NCI-H146 treated with DMSO at 0.1 percent for 48 hours (cell line): ENCODE measurements around the gene ANKRD9.

Experiments used
- DNase-seq: peaks from one replicate; lab custom pipeline; 2025; ENCODE audit not compliant: unreplicated experiment; lab: John Stamatoyannopoulos, UW

Gene ANKRD9

DNA sequence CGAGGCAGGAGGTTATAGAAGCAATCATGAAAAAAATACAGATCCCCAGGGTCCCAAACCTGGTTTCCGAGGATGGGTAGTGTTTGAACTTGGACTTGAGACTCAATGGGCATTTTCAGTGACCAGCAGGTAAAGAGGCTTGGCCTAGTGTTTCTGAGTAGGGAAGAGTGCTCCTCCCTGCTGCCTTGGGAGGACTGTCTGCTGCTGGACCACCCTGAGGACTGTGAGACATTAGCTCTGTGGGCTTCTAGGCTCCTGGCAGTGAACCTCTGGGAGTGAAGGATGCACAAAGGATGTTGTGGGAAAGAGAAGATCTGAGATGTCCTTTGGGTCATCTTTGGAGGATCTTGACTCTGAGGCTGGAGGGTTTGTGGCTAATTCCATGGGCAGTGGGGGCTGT is 30.5 kb downstream of the ANKRD9 start:
- DNase-seq: no peak

DNA sequence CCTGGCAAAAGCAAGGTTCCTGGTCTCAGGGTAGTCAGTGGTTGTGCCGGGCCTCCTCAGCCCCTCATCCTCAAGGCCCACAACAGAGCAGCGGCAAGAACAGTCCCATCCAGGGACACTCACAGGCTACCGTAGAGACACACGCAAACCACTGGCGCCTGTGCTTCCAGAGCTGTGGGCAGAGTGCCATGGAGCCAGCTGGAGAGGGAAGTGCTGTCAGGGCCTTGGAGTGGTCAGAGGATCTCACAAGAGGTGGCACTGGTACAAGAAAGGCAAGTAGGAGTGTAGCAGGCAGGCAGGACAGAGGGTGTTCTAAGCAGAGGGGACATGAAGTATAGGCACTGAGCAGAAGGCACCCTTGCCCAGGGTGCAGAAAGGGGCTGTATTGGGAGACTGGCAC is 34.6 kb downstream of the ANKRD9 start:
- no peak for DNase-seq

DNA sequence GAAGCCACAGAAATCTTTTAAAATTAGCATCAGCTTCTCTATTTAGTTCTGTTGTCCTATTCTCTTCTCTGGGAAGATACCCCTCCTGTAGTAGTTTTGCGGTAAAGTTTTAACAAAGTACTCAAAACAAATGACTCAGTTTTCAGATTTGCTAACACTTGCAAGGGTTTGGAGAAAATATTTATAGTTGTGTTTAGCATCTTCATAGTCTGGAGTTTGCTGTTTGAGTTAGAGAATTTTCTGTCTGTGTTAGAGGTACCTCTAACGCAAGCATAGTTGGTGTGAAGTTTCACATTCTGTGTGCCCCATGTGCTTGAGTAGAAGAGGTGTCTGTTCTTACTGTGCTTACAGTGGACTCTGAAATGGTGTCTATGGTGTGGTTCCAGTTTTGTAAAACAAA is 36.0 kb downstream of the ANKRD9 start:
- DNase-seq: no peak

DNA sequence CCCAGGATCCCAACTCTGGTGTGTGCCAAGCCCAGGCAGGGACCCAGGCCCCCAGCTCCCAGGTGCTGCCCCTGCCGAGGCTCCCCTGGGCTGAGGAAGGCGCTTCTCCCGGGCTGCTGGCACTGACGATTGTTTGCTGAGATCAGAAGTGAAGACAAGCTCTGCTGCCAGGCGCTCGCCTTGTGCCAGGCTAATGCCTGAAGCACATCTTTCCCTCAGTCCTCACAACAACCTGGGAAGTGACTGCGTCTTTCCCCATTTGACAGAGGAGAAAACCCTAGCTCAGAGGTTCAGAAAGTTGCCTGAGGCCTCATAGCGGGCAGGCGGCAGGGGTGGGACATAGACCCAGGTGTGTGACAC is 36.8 kb downstream of the ANKRD9 start:
- DNase-seq: no peak

DNA sequence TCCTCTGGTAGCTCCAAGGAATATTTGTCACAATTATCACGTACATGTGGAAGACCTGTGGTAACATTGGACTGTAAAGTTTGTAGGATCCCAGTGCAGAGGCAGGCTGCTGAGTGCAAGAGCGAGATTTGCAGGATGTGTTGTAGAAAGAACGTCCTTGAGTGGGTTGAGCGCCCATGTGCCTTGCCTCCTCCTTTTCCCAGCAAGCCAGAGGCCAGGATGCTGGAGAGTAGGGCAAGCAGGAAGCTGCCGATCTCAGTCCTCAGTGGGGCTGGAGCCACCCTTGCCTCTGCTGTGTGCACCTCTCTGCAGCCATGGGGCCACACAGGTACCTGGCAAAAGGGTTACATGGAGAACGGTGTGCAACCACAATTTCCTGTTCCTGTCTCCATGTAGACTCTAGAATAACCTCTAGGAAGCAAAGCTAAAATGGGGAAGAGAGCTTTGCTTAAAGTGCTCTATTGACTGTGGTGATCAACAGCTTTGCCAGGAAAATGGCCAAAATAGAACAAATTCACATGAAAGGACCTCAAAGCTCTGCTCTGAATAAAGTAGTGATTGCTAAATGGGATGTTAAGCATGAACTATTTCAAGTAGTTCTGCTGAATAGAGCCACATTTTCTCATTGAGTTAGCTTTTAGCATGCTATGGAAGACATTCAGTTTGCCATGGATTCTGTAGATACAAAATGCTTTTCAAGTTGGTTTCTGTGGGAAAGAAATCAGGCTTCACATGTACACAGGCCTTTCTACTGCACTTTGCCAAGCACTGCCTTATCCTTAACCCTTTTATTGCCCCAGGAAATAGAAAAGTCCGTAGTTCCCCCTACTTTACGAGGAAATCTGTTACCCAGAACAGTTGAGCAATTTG is 37.4 kb downstream of the ANKRD9 start:
- no peak for DNase-seq

DNA sequence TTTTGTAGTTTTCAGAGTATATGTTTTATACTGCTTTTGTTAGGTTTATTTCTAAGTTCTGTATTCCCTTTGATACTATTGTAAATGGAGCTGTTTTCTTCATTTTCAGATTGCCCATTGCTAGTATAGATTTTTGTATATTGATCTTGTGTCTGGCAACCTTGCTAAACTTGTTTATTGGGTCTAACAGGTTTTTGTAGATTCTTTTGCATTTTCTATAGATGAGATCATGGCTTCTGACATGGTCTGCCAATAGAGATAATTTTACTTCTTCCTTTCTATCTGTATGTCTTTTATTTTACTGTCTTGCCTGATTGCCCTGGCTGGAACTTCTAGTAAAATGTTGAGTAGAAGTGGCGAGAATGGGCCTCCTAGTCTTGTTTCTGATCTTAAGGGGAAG is 40.3 kb downstream of the ANKRD9 start:
- no peak for DNase-seq

DNA sequence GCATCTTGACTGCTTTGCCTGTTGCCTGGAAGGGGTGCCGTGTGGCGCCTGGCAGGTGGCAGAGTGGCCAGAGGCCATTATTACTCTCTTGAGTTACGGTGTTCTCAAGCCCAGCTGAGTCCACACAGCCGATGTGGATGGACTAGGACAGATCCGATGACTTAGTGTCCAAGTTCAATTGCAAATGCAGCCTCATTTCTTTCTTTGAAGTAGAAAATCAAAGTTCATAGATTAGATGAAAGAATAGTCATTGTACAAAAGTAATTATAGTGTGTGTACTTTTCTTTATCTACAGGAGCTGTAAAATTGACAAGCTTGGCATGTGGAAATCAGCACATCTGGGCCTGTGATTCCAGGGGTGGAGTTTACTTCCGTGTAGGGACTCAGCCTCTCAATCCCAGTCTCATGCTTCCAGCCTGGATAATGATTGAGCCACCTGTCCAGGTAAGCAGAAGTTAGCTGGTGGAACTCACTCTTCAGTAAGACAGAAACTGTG is 44.7 kb downstream of the ANKRD9 start:
- no peak for DNase-seq

DNA sequence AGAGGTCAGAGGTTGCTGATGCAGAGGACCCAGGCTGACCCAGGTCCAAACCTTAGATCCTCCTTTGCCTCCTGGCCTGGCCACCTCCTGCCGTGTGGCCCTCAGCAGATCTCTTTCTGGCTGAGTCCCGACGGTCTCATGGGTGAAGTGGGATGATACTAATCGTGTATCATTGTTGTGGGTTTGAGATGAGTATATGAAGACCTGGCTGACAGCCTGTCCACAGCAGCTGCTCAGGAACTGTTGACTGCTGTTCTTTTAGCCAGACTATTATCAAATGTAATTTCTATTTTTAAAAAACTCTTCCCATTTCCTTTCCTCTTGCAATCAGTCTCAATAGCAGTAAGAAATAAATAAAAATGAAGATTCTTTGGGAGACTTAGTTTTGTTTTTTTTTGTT is 45.6 kb downstream of the ANKRD9 start:
- DNase-seq: no peak

DNA sequence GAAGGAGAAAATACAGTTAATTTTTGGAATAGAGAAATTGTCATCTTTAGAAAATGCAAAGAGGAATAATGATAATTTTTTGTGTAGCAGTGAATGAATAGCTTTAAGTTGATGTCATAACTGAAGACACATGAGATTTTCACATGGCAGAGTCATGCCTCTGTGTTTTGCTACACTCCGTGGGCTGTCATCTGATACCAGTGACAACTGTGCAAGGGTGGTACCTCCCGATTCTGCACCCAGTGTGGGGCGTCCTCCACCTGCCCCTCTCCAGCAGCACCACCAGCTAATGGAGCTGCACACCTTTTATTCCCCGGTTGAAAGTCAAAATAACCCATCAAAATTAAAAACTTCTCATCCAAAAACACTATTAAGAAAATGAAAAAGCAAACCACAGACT is 47.2 kb downstream of the ANKRD9 start:
- no peak for DNase-seq

DNA sequence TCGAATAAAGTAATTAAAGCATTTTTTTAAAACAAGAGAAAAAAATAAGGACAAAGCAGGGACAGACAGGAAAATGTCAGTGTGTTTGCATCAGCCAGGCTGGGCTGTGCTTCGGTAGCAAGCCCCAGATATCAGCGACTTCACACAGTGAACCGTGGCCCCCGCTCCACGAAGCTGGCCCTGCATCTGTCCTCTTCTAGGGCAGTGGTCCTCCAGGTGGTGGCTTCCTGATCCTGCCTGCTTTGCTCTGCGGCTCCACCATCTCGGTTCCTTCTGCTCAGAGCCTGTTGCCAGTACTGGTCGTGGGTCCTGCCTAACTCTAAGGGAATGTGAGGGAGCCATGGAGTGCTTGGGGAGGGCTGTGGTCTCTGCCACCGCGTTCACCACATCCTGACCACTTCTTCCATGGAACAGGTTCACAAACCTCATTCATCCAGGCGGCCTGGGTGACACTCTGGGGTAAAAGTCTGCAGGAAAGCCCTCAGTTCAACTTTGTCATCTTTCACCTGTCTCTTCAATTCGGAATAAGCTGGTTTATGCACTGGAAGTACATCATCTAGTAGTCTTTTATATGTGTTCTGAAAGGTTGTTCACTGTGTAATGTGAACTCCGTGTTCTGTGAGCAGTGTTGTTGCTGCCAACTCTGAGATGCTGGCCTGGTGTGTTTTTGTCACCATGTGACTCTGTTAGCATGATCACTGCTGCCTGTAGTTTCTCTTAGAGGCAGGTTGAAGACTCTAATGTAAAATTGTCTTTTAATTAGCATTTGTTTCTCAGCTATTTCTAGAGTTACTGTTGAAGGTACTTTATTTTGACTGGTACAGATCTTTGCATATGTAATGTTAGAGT is 47.9 kb downstream of the ANKRD9 start:
- DNase-seq: no peak

DNA sequence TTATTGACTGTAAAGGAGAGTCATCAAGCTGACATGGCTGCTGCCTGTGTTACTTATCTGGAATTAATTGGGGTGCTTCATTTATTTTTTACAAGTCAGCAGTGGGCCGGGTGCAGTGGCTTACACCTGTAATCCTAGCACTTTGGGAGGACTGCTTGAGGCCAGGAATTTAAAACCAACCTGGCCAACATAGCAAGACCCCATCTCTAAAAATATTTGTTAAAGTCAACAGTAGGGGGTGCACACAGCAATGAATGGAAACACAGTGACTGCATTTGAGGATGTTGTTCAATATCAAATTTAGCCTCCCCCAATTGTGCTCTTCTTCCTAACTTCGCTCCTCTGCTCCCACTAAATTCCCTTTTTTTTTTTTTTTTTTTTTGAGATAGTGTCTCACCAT is 52.1 kb downstream of the ANKRD9 start:
- DNase-seq: no peak

DNA sequence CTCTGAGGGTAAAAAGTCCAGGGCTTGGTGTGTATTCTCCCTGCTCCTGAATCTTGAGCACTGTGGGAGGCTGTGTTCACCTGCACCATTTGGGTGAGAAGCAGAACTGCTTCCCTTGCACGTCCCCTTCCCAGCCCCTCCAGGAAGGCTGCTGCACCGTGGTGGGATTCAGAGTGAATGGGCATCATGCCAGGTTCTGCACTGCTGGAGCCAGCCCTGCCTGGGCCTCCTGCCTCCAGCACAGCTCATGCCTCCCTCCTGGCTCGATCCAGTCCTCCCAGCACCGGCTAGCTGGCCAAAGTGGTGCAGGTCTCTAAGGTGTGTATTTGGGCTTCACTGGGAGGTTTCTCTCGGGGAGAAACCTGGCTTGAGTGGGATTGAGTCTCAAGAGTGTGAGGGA is 54.9 kb downstream of the ANKRD9 start:
- DNase-seq: no peak

DNA sequence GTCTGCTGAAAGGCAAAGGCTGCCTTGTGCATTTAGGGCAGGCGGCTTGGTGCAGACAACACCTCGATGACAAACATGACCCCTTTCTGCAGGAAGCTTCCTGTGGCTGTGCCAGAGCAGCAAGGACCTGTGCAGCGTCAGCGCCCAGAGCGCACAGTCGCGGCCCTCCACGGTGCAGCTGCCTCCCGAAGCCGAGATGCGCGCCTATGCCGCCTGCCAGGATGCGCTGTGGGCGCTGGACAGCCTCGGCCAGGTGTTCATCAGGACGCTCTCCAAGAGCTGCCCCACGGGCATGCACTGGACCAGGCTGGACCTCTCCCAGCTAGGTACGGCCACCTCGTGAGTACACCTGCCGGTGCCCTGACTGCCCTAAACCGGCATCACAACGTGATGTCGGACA is 57.3 kb downstream of the ANKRD9 start:
- DNase-seq: no peak
